ENCODE results near the gene ANO10. TPM values are rescaled to one million over a fixed set of nuclear protein-coding genes. Genes with fewer than 3 reads are reported as not detected.

ANO10 gene
- total RNA-seq, 4 donors from 2014 or later, result 32.8 to 111 (median 54.3) TPM

DNA sequence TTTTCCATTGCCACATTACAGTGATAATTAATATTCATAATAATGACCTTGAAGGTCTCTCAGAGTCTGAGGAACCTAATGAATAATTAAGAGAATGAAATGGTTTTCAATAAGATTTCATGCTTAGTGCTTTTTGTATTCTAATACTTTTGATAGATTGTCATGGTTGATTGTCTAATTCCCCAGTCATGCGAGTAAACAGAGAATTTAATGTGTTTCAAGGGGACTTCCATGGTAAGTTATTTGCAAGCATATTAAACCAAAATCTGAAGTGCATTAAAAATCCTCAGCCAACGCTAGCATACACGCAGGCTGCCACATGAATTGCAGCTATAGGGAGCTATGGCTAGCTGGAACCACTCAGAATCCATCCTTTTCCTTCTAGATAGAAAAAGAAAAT lies 18.9 kb upstream of the ANO10 start:
- DNase-seq, result no peak
- H3K4me3 ChIP-seq, result no peak overlapping the region
- no peaks in the 10 kb centered on the region for H3K36me3 ChIP-seq
- TF ChIP-seq, protein P1, sequence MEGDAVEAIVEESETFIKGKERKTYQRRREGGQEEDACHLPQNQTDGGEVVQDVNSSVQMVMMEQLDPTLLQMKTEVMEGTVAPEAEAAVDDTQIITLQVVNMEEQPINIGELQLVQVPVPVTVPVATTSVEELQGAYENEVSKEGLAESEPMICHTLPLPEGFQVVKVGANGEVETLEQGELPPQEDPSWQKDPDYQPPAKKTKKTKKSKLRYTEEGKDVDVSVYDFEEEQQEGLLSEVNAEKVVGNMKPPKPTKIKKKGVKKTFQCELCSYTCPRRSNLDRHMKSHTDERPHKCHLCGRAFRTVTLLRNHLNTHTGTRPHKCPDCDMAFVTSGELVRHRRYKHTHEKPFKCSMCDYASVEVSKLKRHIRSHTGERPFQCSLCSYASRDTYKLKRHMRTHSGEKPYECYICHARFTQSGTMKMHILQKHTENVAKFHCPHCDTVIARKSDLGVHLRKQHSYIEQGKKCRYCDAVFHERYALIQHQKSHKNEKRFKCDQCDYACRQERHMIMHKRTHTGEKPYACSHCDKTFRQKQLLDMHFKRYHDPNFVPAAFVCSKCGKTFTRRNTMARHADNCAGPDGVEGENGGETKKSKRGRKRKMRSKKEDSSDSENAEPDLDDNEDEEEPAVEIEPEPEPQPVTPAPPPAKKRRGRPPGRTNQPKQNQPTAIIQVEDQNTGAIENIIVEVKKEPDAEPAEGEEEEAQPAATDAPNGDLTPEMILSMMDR (IDR thresholded peaks at IDR 0.05), result no peak
- no peak for TF ChIP-seq POLR2A (IDR thresholded peaks at IDR 0.05)
- H3K27ac ChIP-seq, result no peak overlapping the region
- H3K27me3 ChIP-seq, result no peaks in the 10 kb centered on the region
- H3K9me3 ChIP-seq, result no peaks in the 10 kb centered on the region
- intact Hi-C loops (cut with DNase I; ENCODE audit: low total_unique reads), result no loop called here
- H3K4me1 ChIP-seq, result no peaks in the 10 kb centered on the region

DNA sequence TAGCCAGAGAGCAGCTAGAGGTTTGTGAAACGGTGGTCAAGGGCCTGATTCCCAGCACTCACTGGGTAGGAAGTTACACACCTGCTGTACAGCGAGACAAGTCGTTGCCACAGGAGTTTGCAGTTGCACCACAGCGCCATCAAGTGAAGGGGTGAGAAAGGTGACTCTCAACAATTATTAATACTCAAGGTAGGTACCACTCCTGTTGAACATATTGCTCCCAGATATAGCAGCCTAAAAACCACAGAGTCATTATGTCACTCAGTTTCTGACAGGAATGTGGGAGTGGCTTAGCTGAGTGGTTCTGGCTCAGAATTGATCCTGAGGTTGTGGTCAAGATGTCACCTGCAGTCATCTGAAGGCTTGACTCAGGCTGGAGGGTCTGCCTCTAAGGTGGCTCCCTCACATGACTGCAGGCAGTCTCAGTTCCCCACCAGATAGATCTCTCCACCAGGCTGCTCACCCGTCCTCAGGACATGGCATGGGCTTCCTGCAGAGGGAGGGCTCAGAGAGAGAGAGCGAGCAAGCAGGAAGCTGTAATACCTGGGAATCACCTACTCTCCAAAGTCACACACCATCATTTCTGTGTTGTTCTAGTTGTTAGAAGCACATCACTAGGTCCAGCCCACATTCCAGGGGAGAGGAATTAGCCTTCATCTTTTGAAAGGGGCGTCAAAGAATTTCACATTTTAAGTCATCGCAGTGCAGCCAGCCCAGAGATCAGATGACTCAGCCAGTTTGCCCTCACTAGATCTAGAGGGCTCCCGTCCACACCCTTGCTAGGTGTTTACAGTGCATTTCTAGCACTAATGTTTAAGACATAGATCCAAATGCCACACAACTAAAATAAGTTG lies 17.0 kb upstream of the ANO10 start:
- Histone ChIP-seq H3K9me3 (no peaks in the 10 kb centered on the region), H3K4me3 (no peak overlapping the region), H3K27ac (no peak overlapping the region), H3K36me3 (no peaks in the 10 kb centered on the region), H3K27me3 (no peaks in the 10 kb centered on the region), H3K4me1 (no peaks in the 10 kb centered on the region)
- intact Hi-C loops (cut with DNase I; ENCODE audit: low total_unique reads), result no loop called here
- TF ChIP-seq, protein P1 (IDR thresholded peaks at IDR 0.05), result no peak
- TF ChIP-seq POLR2A (IDR thresholded peaks at IDR 0.05), result no peak
- no peak for DNase-seq

DNA sequence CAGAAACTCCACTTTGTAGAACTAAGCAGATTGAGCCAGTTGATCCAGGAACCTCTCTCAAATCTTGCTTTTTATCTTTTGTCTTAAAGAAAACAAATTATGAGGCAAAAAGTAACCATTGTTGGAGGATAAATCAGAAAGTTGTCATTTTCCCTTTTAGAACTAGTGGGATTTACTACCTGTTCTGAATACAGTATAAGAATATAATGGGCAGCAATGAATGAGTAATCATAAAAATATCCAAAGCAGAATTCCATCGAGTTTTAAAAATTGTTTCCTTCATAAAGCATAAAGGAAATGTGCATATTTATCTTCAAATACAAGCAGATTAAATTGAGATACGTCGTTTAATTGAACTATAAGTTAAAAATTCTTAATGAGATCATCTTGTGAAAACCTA lies 15.9 kb upstream of the ANO10 start:
- intact Hi-C loops (cut with DNase I; ENCODE audit: low total_unique reads), result no loop called here
- TF ChIP-seq, protein P1 (IDR thresholded peaks at IDR 0.05), result no peak
- no peak for TF ChIP-seq POLR2A (IDR thresholded peaks at IDR 0.05)
- no peaks in the 10 kb centered on the region for H3K9me3 ChIP-seq
- no peaks in the 10 kb centered on the region for H3K4me1 ChIP-seq
- H3K27ac ChIP-seq, result no peak overlapping the region
- H3K36me3 ChIP-seq, result no peaks in the 10 kb centered on the region
- no peak overlapping the region for H3K4me3 ChIP-seq
- no peak for DNase-seq
- H3K27me3 ChIP-seq, result no peaks in the 10 kb centered on the region

DNA sequence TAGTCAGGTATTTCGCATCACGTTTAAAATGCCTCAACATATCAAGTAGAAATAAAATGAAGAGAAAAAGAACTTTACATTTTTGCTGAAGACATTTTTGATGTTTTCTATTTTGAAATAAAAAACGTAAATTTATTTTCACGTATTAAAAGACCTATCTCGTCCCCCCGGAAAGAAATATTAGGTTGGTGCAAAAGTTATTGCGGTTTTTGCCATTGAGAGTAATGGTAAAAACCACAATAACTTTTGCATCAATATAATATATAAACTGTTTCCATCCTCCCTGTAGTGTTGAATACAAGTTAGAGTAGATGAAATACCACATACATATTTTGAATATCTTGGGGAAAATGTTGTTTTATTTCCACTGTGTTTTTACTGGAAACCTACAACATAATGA lies 11.2 kb upstream of the ANO10 start:
- DNase-seq, result no peak
- intact Hi-C loops (cut with DNase I; ENCODE audit: low total_unique reads), result no loop called here

DNA sequence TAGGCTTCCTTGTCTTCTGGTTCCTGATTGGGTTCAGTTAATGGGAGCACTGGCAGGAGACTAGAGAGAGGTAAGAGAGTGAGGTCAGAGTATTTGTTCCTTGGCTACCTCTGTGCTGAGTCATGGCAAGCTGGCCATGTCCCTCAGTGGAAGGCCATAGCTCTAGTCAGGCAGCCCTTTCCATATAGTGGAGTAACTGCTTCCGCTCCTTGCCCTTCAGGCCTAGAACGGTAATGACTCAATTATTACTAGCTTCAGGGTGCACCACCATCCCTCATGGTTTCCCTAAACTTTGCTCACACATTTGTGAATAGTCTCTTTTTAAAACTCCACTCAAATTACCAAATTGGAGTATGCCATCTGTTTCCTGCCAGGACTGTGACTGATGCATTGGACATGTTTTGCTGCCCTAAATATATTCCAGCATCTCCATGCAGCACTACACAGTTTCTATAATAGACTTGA lies 10.5 kb upstream of the ANO10 start:
- Histone ChIP-seq H3K27ac (no peak overlapping the region), H3K27me3 (no peaks in the 10 kb centered on the region)
- no peak for DNase-seq

More for the DNA sequence above, 11.2 kb upstream of the ANO10 start:
- no peaks in the 10 kb centered on the region for H3K9me3 ChIP-seq
- no peak overlapping the region for H3K4me3 ChIP-seq
- H3K36me3 ChIP-seq, result no peaks in the 10 kb centered on the region
- no peaks in the 10 kb centered on the region for H3K27me3 ChIP-seq
- no peak overlapping the region for H3K27ac ChIP-seq
- no peaks in the 10 kb centered on the region for H3K4me1 ChIP-seq
- TF ChIP-seq POLR2A (IDR thresholded peaks at IDR 0.05), result no peak
- TF ChIP-seq, protein P1 (IDR thresholded peaks at IDR 0.05), result no peak

More for the DNA sequence above, 10.5 kb upstream of the ANO10 start:
- H3K9me3 ChIP-seq, result no peaks in the 10 kb centered on the region
- TF ChIP-seq, protein P1 (IDR thresholded peaks at IDR 0.05), result no peak
- no peak for TF ChIP-seq POLR2A (IDR thresholded peaks at IDR 0.05)
- no peaks in the 10 kb centered on the region for H3K36me3 ChIP-seq
- H3K4me3 ChIP-seq, result no peak overlapping the region
- H3K4me1 ChIP-seq, result no peaks in the 10 kb centered on the region
- intact Hi-C loops (cut with DNase I; ENCODE audit: low total_unique reads), result no loop called here

Measured in uterus (tissue), 4 donors.